Uterus (tissue), 2 donors: Measurements from ENCODE around the gene ABCA6.

ENCODE experiments used
- POLR2A ChIP-seq, 2 donors: fragments of 450-650 bp; IDR thresholded peaks; one replicate each; pipeline ENCODE4 v1.6.1; 2016; ENCODE audit warnings: antibody characterized with exemption in 2 of 2, mild to moderate bottlenecking in 1 of 2, moderate library complexity in 1 of 2
- TF ChIP-seq, protein P1 (sequence below), 4 experiments: fragments of 200-600 bp in 2 of 4; fragments of 450-650 bp in 2 of 4; sonication (generic) in 2 of 4; IDR thresholded peaks; one replicate each; pipeline ENCODE4 v1.5.1; 2016 to 2019; ENCODE audit warnings: antibody characterized with exemption in 4 of 4, mild to moderate bottlenecking in 2 of 4, moderate library complexity in 1 of 4

DNA sequence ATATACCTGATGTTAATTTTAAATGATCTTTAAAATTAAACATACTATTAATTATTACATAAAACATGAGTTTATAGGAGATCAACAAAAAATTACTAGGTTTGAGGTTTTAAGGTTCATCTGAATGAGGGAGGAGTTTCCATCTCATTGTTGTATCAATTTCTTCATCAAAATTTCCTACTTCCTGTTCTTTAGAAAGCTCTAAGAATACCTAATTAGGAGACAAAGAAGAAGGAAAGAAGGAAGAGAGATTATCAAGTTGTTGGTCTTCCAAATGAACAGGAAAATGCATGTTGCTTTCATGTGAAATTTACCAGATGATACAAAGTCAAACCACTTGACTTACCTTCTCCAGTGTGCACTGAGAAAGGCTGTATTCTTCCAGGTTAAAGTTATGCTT lies 62.8 kb downstream of the ABCA6 start:
- TF ChIP-seq, protein P1, sequence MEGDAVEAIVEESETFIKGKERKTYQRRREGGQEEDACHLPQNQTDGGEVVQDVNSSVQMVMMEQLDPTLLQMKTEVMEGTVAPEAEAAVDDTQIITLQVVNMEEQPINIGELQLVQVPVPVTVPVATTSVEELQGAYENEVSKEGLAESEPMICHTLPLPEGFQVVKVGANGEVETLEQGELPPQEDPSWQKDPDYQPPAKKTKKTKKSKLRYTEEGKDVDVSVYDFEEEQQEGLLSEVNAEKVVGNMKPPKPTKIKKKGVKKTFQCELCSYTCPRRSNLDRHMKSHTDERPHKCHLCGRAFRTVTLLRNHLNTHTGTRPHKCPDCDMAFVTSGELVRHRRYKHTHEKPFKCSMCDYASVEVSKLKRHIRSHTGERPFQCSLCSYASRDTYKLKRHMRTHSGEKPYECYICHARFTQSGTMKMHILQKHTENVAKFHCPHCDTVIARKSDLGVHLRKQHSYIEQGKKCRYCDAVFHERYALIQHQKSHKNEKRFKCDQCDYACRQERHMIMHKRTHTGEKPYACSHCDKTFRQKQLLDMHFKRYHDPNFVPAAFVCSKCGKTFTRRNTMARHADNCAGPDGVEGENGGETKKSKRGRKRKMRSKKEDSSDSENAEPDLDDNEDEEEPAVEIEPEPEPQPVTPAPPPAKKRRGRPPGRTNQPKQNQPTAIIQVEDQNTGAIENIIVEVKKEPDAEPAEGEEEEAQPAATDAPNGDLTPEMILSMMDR (IDR thresholded peaks at IDR 0.05): no peak
- no peak for TF ChIP-seq POLR2A (IDR thresholded peaks at IDR 0.05)
